OCI-LY7 (cell line): Measurements from ENCODE around the gene EPHA6.

ENCODE experiments used
- EZH2phosphoT487 ChIP-seq: fragments of 200-600 bp; sonication (generic); IDR thresholded peaks from 2 replicates; pipeline ENCODE4 v1.6.1; 2018; ENCODE audit warnings: low read depth, borderline replicate concordance, mild to moderate bottlenecking, mixed run types, antibody characterized with exemption, low read length, moderate library complexity, mixed read lengths
- TF ChIP-seq, protein P1 (sequence below): fragments of 200-600 bp; sonication (generic); conservative IDR thresholded peaks from 2 replicates; pipeline ENCODE4 v1.5.1; 2014; ENCODE audit warnings: mild to moderate bottlenecking, antibody characterized with exemption, low read length, moderate library complexity, mixed read lengths

DNA sequence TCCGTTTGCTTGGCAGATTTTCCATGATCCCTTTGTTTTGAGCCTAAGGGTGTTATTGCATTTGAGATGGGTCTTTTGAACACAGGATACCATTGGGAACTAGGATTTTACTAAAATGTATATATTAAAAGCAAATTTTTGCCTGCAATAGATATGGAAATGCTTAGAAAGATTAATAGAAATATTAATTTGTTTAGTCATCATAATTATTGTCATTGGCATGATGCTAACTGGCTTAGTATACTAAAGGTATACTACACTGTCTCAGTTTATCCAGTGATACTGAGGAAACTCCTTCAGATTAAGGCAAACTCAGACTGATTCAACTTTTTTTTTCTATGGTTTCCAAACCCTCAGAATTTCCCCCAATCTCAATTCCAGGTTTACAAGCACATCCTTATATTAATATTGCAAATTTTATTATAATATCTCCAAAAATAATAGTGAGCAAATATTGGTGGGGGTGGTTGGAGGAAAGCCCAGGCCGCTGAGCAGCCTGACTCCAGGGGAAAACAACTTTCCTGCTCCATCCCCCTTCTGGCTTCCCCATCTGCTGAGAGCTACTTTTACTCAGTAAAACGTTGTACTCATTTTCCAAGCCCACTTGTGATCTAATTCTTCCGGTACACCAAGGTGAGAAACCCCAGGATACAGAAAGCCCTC lies 291.7 kb downstream of the EPHA6 start:
- TF ChIP-seq, protein P1, sequence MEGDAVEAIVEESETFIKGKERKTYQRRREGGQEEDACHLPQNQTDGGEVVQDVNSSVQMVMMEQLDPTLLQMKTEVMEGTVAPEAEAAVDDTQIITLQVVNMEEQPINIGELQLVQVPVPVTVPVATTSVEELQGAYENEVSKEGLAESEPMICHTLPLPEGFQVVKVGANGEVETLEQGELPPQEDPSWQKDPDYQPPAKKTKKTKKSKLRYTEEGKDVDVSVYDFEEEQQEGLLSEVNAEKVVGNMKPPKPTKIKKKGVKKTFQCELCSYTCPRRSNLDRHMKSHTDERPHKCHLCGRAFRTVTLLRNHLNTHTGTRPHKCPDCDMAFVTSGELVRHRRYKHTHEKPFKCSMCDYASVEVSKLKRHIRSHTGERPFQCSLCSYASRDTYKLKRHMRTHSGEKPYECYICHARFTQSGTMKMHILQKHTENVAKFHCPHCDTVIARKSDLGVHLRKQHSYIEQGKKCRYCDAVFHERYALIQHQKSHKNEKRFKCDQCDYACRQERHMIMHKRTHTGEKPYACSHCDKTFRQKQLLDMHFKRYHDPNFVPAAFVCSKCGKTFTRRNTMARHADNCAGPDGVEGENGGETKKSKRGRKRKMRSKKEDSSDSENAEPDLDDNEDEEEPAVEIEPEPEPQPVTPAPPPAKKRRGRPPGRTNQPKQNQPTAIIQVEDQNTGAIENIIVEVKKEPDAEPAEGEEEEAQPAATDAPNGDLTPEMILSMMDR, result no peak
- no peak for TF ChIP-seq EZH2phosphoT487
